ENCODE measurements around the gene ZNF695.

ZNF695 gene

DNA sequence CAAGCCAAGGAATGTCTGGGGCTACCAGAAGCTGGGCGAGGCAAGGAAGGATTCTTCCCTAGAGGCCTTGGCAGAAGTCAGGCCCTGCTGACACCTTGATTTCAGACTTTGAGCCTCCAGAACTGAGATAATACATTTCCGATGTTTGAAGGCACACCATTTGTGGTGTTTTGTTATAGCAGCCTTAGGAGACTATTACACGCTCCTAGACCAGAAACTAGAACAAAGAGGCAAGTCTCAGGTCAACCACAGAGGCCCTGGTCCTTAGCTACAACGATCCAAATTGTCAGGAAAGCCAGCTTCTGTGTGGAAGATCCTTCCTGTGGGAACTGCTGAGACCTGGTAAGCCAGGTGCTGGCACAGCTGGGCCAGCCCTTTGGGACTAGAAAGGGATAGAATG, 56.4 kb downstream of the ZNF695 start:
- Histone ChIP-seq H3K4me3 (ENCODE audit: low read length) (no peak overlapping the region), H3K4me1 (ENCODE audit: insufficient read depth, low read length) (peaks cover 5% of the 10 kb centered on the region), H3K36me3 (ENCODE audit: insufficient read depth, low read depth, low read length) (no peaks in the 10 kb centered on the region), H3K27ac (ENCODE audit: low read length) (no peak overlapping the region), H3K9me3 (ENCODE audit: insufficient read depth, low read depth, low read length) (no peaks in the 10 kb centered on the region), H3K9ac (ENCODE audit: low read depth, low read length) (no peak overlapping the region), H3K27me3 (ENCODE audit: insufficient read depth, low read length) (no peaks in the 10 kb centered on the region)

DNA sequence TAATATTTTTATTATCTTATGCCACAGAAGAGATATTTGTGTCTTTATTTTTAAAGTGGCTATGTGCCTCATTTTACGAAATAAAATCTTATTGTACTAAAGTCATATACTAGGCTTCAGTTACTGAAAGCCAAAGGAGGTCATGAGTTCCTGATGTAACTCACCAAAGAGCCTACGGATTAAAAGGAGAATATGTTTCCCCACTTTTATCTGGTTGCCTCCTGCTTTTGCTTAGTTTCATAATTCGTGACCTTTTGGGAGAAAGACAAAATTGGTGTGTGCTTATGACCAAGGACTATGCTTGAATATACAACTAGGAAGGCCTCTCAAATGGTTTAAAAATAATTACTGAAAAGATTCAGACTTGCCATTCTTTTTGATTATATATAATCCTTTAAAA, 57.9 kb downstream of the ZNF695 start:
- Histone ChIP-seq H3K9me3 (ENCODE audit: insufficient read depth, low read depth, low read length) (no peaks in the 10 kb centered on the region), H3K36me3 (ENCODE audit: insufficient read depth, low read depth, low read length) (no peaks in the 10 kb centered on the region), H3K27ac (ENCODE audit: low read length) (no peak overlapping the region), H3K4me1 (ENCODE audit: insufficient read depth, low read length) (peaks cover 5% of the 10 kb centered on the region), H3K9ac (ENCODE audit: low read depth, low read length) (no peak overlapping the region), H3K4me3 (ENCODE audit: low read length) (no peak overlapping the region), H3K27me3 (ENCODE audit: insufficient read depth, low read length) (no peaks in the 10 kb centered on the region)

DNA sequence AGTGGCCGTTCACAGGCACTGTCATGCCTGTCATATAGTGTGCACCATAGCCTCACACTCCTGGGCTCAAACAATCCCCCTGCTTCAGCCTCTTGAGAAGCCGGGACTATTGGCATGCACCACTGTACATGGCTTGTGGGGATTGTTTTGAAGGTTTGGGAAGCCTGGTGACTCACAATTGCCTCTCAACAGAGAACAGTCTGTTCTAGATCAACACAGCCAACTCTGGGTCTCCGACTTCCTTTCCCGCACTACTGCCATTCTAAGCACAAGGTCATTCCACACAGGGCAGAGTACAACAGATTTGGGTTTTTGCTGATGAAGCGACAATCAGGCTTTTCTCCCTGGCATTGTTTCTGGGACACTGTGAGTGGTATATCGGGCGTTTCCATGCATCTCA, 60.6 kb downstream of the ZNF695 start:
- Histone ChIP-seq H3K4me3 (ENCODE audit: low read length) (no peak overlapping the region), H3K9me3 (ENCODE audit: insufficient read depth, low read depth, low read length) (no peaks in the 10 kb centered on the region), H3K4me1 (ENCODE audit: insufficient read depth, low read length) (peaks cover 5% of the 10 kb centered on the region), H3K27ac (ENCODE audit: low read length) (no peak overlapping the region), H3K9ac (ENCODE audit: low read depth, low read length) (no peak overlapping the region), H3K36me3 (ENCODE audit: insufficient read depth, low read depth, low read length) (peaks cover 4% of the 10 kb centered on the region; the same call in 1 of the 2 replicates), H3K27me3 (ENCODE audit: insufficient read depth, low read length) (no peaks in the 10 kb centered on the region)

DNA sequence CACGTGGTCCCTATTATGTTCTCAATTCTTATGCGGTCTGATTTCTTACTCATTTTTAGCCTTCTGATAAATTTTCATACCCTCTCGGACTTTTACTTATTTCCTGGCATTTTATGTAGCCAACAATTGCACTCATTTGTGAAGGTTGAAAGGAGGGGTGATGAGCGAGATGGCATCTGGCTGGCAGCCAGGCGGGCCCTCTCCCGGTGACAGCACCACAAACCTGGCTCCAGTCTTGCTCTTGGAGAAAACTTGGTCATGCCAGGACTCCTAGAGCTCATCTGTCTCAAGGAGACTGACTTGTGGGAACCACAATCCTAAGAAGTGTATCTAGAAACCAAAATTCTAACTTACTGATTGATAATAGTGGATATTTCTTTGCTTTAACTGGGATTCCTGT, 61.5 kb downstream of the ZNF695 start:
- Histone ChIP-seq H3K4me1 (ENCODE audit: insufficient read depth, low read length) (peaks cover 5% of the 10 kb centered on the region), H3K27me3 (ENCODE audit: insufficient read depth, low read length) (no peaks in the 10 kb centered on the region), H3K9me3 (ENCODE audit: insufficient read depth, low read depth, low read length) (no peaks in the 10 kb centered on the region), H3K9ac (ENCODE audit: low read depth, low read length) (no peak overlapping the region), H3K36me3 (ENCODE audit: insufficient read depth, low read depth, low read length) (peaks cover 4% of the 10 kb centered on the region; the same call in 1 of the 2 replicates), H3K4me3 (ENCODE audit: low read length) (no peak overlapping the region), H3K27ac (ENCODE audit: low read length) (no peak overlapping the region)

All from iPS-20b (cell line).